Measurements from ENCODE around the gene CHMP5. TPM values are rescaled to one million over a fixed set of nuclear protein-coding genes. Genes with fewer than 3 reads are reported as not detected.

The CHMP5 gene
- polyA plus RNA-seq, 1 donor from 2014 or later: 286 TPM

GRCh38 chr9:33248606-33249005 is 16.2 kb upstream of the CHMP5 start:
- Histone ChIP-seq H3K27ac (ENCODE audit: low read length) (no peak overlapping the region), H4K20me1 (ENCODE audit: insufficient read depth) (no peaks in the 10 kb centered on the region), H3F3A (ENCODE audit: insufficient read depth, low read length, poor library complexity, severe bottlenecking) (no peaks in the 10 kb centered on the region), H3K27me3 (ENCODE audit: insufficient read depth, low read depth, low read length) (no peaks in the 10 kb centered on the region), H3K4me2 (ENCODE audit: low read length) (no peak overlapping the region), H3K79me2 (replicated peaks; ENCODE audit: insufficient read depth, low read length) (no peaks in the 10 kb centered on the region), H3K4me3 (ENCODE audit: low read length) (no peak overlapping the region), H3K9me2 (ENCODE audit: insufficient read depth, low read length) (no peaks in the 10 kb centered on the region), H3K9ac (ENCODE audit: low read length) (no peak overlapping the region), H3K9me3 (ENCODE audit: low read length) (no peaks in the 10 kb centered on the region), H2AFZ (ENCODE audit: low read depth, low read length) (no peak overlapping the region), H3K36me3 (ENCODE audit: insufficient read depth, low read length) (no peaks in the 10 kb centered on the region)
- TF ChIP-seq TAF1 (IDR thresholded peaks at IDR 0.05; ENCODE audit: low read depth) (no peak), CTCF (IDR thresholded peaks at IDR 0.05; ENCODE audit: poor library complexity, severe bottlenecking) (no peak), MXI1 (conservative IDR thresholded peaks at IDR 0.05; ENCODE audit: poor library complexity, severe bottlenecking) (no peak), REST (IDR thresholded peaks at IDR 0.05; ENCODE audit: borderline replicate concordance) (no peak), RAD21 (conservative IDR thresholded peaks at IDR 0.05) (no peak), EZH2 (IDR thresholded peaks at IDR 0.05; ENCODE audit: borderline replicate concordance, insufficient read depth, low read length, poor library complexity, severe bottlenecking) (no peak), EP300 (conservative IDR thresholded peaks at IDR 0.05; ENCODE audit: poor library complexity, severe bottlenecking) (no peak), SMC3 (conservative IDR thresholded peaks at IDR 0.05; ENCODE audit: poor library complexity) (no peak), POLR2AphosphoS5 (IDR thresholded peaks at IDR 0.05) (no peak)

- H3K4me2 ChIP-seq (ENCODE audit: low read length): no peak overlapping the region
- H4K20me1 ChIP-seq (ENCODE audit: insufficient read depth): no peaks in the 10 kb centered on the region
- no peaks in the 10 kb centered on the region for H3K79me2 ChIP-seq (replicated peaks; ENCODE audit: insufficient read depth, low read length)
- no peak overlapping the region for H3K4me3 ChIP-seq (ENCODE audit: low read length)
- no peak overlapping the region for H2AFZ ChIP-seq (ENCODE audit: low read depth, low read length)
- no peaks in the 10 kb centered on the region for H3F3A ChIP-seq (ENCODE audit: insufficient read depth, low read length, poor library complexity, severe bottlenecking)
- H3K36me3 ChIP-seq (ENCODE audit: insufficient read depth, low read length): no peaks in the 10 kb centered on the region
- H3K27ac ChIP-seq (ENCODE audit: low read length): no peak overlapping the region
- no peaks in the 10 kb centered on the region for H3K27me3 ChIP-seq (ENCODE audit: insufficient read depth, low read depth, low read length)
- TF ChIP-seq RAD21 (conservative IDR thresholded peaks at IDR 0.05): no peak
- TF ChIP-seq EP300 (conservative IDR thresholded peaks at IDR 0.05; ENCODE audit: poor library complexity, severe bottlenecking): no peak
- TF ChIP-seq TAF1 (IDR thresholded peaks at IDR 0.05; ENCODE audit: low read depth): no peak
- TF ChIP-seq SMC3 (conservative IDR thresholded peaks at IDR 0.05; ENCODE audit: poor library complexity): no peak
- TF ChIP-seq CTCF (IDR thresholded peaks at IDR 0.05; ENCODE audit: poor library complexity, severe bottlenecking): no peak
- TF ChIP-seq EZH2 (IDR thresholded peaks at IDR 0.05; ENCODE audit: borderline replicate concordance, insufficient read depth, low read length, poor library complexity, severe bottlenecking): no peak
- TF ChIP-seq REST (IDR thresholded peaks at IDR 0.05; ENCODE audit: borderline replicate concordance): no peak
- TF ChIP-seq MXI1 (conservative IDR thresholded peaks at IDR 0.05; ENCODE audit: poor library complexity, severe bottlenecking): no peak
- TF ChIP-seq POLR2AphosphoS5 (IDR thresholded peaks at IDR 0.05): no peak
- H3K9ac ChIP-seq (ENCODE audit: low read length): no peak overlapping the region
- no peaks in the 10 kb centered on the region for H3K9me2 ChIP-seq (ENCODE audit: insufficient read depth, low read length)
- H3K9me3 ChIP-seq (ENCODE audit: low read length): no peaks in the 10 kb centered on the region
These were observed 15.7 kb upstream of the CHMP5 start for GRCh38 chr9:33249087-33249658.
